Parathyroid adenoma (tissue), 2 donors: Measurements from ENCODE around the gene ACTR5.

Experiments used
- H2AFZ ChIP-seq: fragments of 300-600 bp; sonication (generic); one replicate; pipeline ENCODE4 v1.7.0; 2017; ENCODE audit warnings: antibody characterized with exemption, mild to moderate bottlenecking
- H3K27ac ChIP-seq: fragments of 300-600 bp; sonication (generic); one replicate; pipeline ENCODE4 v1.7.0; 2017
- H3K27me3 ChIP-seq: fragments of 300-600 bp; sonication (generic); one replicate; pipeline ENCODE4 v1.7.0; 2017; ENCODE audit warnings: low read length; ENCODE audit not compliant: control insufficient read depth, insufficient read depth
- H3K36me3 ChIP-seq: fragments of 300-600 bp; sonication (generic); one replicate; pipeline ENCODE4 v1.7.0; 2017; ENCODE audit warnings: low read length; ENCODE audit not compliant: control insufficient read depth, insufficient read depth
- H3K4me1 ChIP-seq: fragments of 300-600 bp; sonication (generic); one replicate; pipeline ENCODE4 v1.7.0; 2017; ENCODE audit warnings: control low read depth
- H3K4me2 ChIP-seq: fragments of 300-600 bp; sonication (generic); one replicate; pipeline ENCODE4 v1.7.0; 2017; ENCODE audit warnings: low read length
- H3K4me3 ChIP-seq: fragments of 300-600 bp; sonication (generic); one replicate; pipeline ENCODE4 v1.7.0; 2017; ENCODE audit warnings: low read depth, low read length
- H3K79me2 ChIP-seq: fragments of 300-600 bp; sonication (generic); one replicate; pipeline ENCODE4 v1.7.0; 2017; ENCODE audit warnings: control low read depth
- H3K9ac ChIP-seq: fragments of 300-600 bp; sonication (generic); one replicate; pipeline ENCODE4 v1.7.0; 2017; ENCODE audit warnings: mild to moderate bottlenecking
- H3K9me3 ChIP-seq: fragments of 300-600 bp; sonication (generic); one replicate; pipeline ENCODE4 v1.7.0; 2017; ENCODE audit warnings: low read length; ENCODE audit not compliant: control insufficient read depth
- CTCF ChIP-seq: fragments of 300-600 bp; sonication (generic); IDR thresholded peaks from one replicate; pipeline ENCODE4 v1.7.0; 2017; ENCODE audit warnings: antibody characterized with exemption, mild to moderate bottlenecking
- donor health status: primary hyperparathyroidism.

Gene ACTR5

DNA sequence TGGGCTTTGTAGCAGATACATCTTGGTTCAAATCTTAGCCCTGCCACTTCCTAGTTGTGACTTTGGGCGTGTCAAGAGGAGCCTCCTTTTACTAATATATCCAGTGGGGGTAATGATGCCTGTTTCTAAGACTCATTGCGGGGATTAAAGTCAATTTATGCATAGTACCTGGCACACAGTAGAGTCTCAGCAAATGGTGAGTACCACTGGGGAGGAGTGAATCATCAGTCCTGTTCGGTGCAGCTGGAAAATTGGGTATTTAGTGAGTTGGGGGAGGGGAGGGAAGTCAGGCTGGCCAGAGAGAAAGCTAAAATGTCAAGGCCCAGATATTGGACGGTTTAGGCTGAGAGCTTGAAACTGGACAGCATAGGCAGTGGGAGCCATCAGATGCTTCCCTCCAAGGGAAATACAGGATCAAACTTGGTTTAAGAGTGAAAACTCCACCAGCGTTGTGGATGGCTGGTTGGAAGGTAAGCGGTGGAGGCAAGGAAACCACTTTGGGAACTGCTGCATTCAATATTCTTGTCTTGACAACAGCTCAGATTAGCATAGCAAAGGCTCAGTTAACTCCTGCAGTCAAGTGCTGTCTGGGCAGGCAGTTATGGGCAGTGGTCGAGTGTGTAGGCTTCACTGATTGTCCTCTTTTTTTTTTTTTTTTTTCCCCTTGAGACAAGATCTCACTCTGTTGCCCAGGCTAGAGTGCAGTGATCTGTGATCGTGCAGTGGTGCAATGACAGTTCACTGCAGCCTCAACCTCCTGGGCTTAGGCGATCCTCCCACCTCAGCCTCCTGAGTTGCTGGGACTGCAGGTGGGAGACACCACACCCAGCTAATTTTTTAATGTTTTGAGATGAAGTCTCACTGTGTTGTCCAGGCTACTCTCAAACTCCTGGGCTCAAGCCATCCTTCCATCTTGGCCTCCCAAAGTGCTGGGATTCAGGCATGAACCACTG lies 70.1 kb downstream of the ACTR5 start:
- Histone ChIP-seq H3K9me3 (no peaks in the 10 kb centered on the region), H3K4me3 (no peak overlapping the region), H3K27ac (no peak overlapping the region), H3K4me1 (no peaks in the 10 kb centered on the region), H2AFZ (no peak overlapping the region), H3K4me2 (no peak overlapping the region), H3K79me2 (no peaks in the 10 kb centered on the region), H3K36me3 (no peaks in the 10 kb centered on the region), H3K27me3 (no peaks in the 10 kb centered on the region), H3K9ac (no peak overlapping the region)
- no peak for TF ChIP-seq CTCF
